Sigmoid colon (tissue), 7 donors: ENCODE measurements around the gene KIF6. TPM values are rescaled to one million over a fixed set of nuclear protein-coding genes. Genes with fewer than 3 reads are reported as not detected.

Source experiments
- DNase-seq: peaks from one replicate; pipeline ENCODE4 v3.0.0-alpha.2; 2019
- H3K27ac ChIP-seq, 4 donors: fragments of 200-600 bp; sonication (generic); one replicate each; pipeline ENCODE4 v1.5.1; 2016 to 2019; ENCODE audit warnings: mild to moderate bottlenecking in 1 of 4
- H3K27me3 ChIP-seq, 3 donors: fragments of 200-600 bp; sonication (generic); one replicate each; pipeline ENCODE4 v1.5.1; 2019; ENCODE audit warnings: mild to moderate bottlenecking in 1 of 3
- H3K36me3 ChIP-seq, 4 donors: fragments of 200-600 bp; sonication (generic); one replicate each; pipeline ENCODE4 v1.5.1; 2016 to 2019
- H3K4me1 ChIP-seq, 4 donors: fragments of 200-600 bp; sonication (generic); one replicate each; pipeline ENCODE4 v1.5.1; 2017 to 2019
- H3K4me3 ChIP-seq, 4 donors: fragments of 200-600 bp; sonication (generic); one replicate each; pipeline ENCODE4 v1.5.1; 2017 to 2019; ENCODE audit warnings: mild to moderate bottlenecking in 2 of 4, moderate library complexity in 1 of 4
- H3K9me3 ChIP-seq, 4 donors: fragments of 200-600 bp in 3 of 4; sonication (generic) in 3 of 4; one replicate each; pipeline versions ENCODE4 v1.5.1 to v1.6.1; 2013 to 2019
- EP300 ChIP-seq, 4 donors: sonication (generic); formaldehyde crosslinking; IDR thresholded peaks; one replicate each; pipeline ENCODE4 v1.6.1; 2017; ENCODE audit warnings: antibody characterized with exemption in 4 of 4
- POLR2A ChIP-seq, 2 donors: fragments of 450-650 bp; IDR thresholded peaks; one replicate each; pipeline ENCODE4 v1.6.1; 2016; ENCODE audit warnings: antibody characterized with exemption in 2 of 2, mild to moderate bottlenecking in 2 of 2, moderate library complexity in 2 of 2
- POLR2AphosphoS5 ChIP-seq, 4 donors: sonication (generic); formaldehyde crosslinking; IDR thresholded peaks; one replicate each; pipeline ENCODE4 v1.6.1; 2017; ENCODE audit warnings: antibody characterized with exemption in 4 of 4
- WGBS, 2 donors: extraction: QIAGEN DNeasy Blood & Tissue Kit; methylation state at CpG; one replicate each; pipeline ENCODE4 v1.1.7; 2013; 5-methylcytosine and 5-hydroxymethylcytosine counted together
- intact Hi-C: fragments of 100-400 bp; cut with DNase I; formaldehyde crosslinking; loops from one replicate; pipeline ENCODE4 v1.15.1; 2023
- polyA plus RNA-seq, 3 donors: library from polyadenylated mRNA; stranded (reverse); fragments of 200-250 nt; gene quantifications; one replicate each; pipeline ENCODE4 v1.2.3, GENCODE V29; 2013
- total RNA-seq, 4 donors: library from RNA; depleted of rRNA; stranded (reverse); fragments of >200 nt; gene quantifications; one replicate each; pipeline ENCODE4 v1.1.0, GENCODE V29; 2016
- TF ChIP-seq, protein P1 (sequence below), 4 experiments: fragments of 450-650 bp in 3 of 4; fragments of 200-600 bp in 1 of 4; IDR thresholded peaks; one replicate each; pipeline ENCODE4 v1.5.1; 2016 to 2019; ENCODE audit warnings: antibody characterized with exemption in 4 of 4, mild to moderate bottlenecking in 3 of 4, moderate library complexity in 2 of 4
- donor health status: healthy with polysubstance abuse.
- donor health status: Bipolar disorder and iron deficiency.
- donor health status: healthy.

The KIF6 gene, protein sequence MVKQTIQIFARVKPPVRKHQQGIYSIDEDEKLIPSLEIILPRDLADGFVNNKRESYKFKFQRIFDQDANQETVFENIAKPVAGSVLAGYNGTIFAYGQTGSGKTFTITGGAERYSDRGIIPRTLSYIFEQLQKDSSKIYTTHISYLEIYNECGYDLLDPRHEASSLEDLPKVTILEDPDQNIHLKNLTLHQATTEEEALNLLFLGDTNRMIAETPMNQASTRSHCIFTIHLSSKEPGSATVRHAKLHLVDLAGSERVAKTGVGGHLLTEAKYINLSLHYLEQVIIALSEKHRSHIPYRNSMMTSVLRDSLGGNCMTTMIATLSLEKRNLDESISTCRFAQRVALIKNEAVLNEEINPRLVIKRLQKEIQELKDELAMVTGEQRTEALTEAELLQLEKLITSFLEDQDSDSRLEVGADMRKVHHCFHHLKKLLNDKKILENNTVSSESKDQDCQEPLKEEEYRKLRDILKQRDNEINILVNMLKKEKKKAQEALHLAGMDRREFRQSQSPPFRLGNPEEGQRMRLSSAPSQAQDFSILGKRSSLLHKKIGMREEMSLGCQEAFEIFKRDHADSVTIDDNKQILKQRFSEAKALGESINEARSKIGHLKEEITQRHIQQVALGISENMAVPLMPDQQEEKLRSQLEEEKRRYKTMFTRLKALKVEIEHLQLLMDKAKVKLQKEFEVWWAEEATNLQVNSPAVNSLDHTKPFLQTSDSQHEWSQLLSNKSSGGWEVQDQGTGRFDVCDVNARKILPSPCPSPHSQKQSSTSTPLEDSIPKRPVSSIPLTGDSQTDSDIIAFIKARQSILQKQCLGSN
- total RNA-seq = under 1 TPM in 3 of 4 donors, not detected in 1; 0.36 to 0.99 (median 0.55) TPM
- polyA plus RNA-seq = under 1 TPM in 2 of 3 donors, not detected in 1; under 0.01 to 0.32 TPM

DNA sequence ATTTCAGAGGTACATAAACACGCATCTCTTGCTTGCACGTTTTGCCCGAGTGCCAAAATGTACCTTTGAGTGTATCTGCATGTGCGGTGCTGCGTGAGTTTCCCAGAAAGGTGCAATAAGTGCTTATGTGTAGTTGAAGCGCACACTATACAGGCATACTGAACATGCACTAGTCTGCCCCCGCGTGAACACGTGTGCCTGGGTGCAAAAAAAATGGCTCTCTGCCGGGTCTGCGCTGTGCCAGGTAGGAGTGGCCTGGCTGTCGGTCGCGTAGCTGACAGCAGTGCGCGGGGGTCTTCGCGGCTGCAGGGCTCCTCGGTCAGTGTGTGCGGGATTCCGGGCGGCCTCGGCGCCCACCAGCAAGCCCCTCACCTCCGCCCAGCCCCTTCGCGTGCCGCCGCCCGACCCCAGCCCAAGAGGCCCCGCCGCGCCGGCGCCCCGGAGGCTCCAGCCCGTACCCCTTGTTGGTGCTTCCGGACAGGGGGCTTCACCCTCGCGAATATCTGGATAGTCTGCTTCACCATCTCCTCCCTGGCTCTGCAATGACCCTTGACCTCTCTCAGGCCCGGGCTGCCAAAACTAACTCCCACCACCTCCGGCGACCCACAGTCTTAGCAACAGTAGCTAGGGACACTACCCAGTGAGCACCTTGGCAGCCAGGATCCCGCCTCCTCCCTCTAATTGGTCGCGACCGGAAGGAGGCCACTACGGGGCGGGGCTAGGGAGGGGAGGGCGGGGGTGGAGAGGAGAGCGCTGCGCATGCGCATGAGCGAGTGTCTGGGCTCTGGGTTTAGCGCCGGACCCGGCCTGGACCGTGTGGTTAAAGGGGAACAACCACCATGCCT, at the start of gene KIF6:
Gene KIF6, minus strand, starts transcription at position 622 of the 845 bp plus-strand sequence. Its CDS starts 98 bp downstream, at position 524.
- H3K27ac ChIP-seq = peak within 1 kb of the TSS; percentile 55 to 74 (median 69)
- TF ChIP-seq, protein P1, sequence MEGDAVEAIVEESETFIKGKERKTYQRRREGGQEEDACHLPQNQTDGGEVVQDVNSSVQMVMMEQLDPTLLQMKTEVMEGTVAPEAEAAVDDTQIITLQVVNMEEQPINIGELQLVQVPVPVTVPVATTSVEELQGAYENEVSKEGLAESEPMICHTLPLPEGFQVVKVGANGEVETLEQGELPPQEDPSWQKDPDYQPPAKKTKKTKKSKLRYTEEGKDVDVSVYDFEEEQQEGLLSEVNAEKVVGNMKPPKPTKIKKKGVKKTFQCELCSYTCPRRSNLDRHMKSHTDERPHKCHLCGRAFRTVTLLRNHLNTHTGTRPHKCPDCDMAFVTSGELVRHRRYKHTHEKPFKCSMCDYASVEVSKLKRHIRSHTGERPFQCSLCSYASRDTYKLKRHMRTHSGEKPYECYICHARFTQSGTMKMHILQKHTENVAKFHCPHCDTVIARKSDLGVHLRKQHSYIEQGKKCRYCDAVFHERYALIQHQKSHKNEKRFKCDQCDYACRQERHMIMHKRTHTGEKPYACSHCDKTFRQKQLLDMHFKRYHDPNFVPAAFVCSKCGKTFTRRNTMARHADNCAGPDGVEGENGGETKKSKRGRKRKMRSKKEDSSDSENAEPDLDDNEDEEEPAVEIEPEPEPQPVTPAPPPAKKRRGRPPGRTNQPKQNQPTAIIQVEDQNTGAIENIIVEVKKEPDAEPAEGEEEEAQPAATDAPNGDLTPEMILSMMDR (IDR thresholded peaks at IDR 0.05) = no peak
- no peak for TF ChIP-seq EP300 (IDR thresholded peaks at IDR 0.05)
- TF ChIP-seq POLR2AphosphoS5 (IDR thresholded peaks at IDR 0.05) = no peak
- TF ChIP-seq POLR2A (IDR thresholded peaks at IDR 0.05) = no peak
- no peaks in the 10 kb centered on the region for H3K36me3 ChIP-seq
- peak within 1 kb of the TSS; percentile 61 to 94 (median 78) for H3K4me3 ChIP-seq
- no peaks in the 10 kb centered on the region for H3K9me3 ChIP-seq
- DNase-seq = peak; percentile 97
- no peaks in the 10 kb centered on the region for H3K27me3 ChIP-seq
- intact Hi-C loops = loop anchor here (2.0 to 10.0 kb wide), 2 partner anchors 68 to 610 kb away; partner anchors contain the start of genes DAAM2 and SAYSD1
- peaks cover 0 to 10% (median 5%) of the 10 kb centered on the region in 4 donors for H3K4me1 ChIP-seq
- WGBS, 2 donors = 2 to 4% methylated on average over 58 of the region's 58 CpGs

DNA sequence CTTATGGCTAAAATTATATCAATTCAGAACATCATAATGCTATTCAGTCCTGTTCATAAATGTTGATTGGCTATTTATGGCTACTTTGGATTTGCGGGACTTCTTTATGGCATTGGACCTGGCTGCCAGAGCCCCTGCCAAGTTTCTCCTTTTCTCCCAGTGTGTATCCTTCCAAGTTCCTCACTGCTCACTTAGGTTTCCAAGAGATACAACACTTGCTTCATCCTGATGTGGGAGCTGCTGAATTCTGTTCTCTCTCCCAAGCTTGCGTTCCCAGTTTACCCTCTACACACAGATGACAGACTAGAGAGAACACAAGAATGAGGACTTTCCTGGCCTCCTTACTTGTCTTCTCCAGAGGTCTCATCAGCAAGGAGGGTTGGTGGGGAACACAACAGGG, 48.6 kb upstream of the KIF6 start:
- Histone ChIP-seq H3K4me1 (peaks cover 0 to 38% (median 22%) of the 10 kb centered on the region in 4 donors), H3K36me3 (no peaks in the 10 kb centered on the region), H3K27ac (peak overlapping the region in 3 of 4 donors; percentile 60 to 79 (median 67)), H3K27me3 (no peaks in the 10 kb centered on the region), H3K9me3 (no peaks in the 10 kb centered on the region), H3K4me3 (no peak overlapping the region)
- 92 to 94% methylated on average over 2 of the region's 2 CpGs for WGBS, 2 donors
- no peak for DNase-seq
- intact Hi-C loops = no loop called here
- TF ChIP-seq POLR2AphosphoS5 (IDR thresholded peaks at IDR 0.05) = peak in 1 of 4 donors; percentile 33
- TF ChIP-seq, protein P1 (IDR thresholded peaks at IDR 0.05) = no peak

DNA sequence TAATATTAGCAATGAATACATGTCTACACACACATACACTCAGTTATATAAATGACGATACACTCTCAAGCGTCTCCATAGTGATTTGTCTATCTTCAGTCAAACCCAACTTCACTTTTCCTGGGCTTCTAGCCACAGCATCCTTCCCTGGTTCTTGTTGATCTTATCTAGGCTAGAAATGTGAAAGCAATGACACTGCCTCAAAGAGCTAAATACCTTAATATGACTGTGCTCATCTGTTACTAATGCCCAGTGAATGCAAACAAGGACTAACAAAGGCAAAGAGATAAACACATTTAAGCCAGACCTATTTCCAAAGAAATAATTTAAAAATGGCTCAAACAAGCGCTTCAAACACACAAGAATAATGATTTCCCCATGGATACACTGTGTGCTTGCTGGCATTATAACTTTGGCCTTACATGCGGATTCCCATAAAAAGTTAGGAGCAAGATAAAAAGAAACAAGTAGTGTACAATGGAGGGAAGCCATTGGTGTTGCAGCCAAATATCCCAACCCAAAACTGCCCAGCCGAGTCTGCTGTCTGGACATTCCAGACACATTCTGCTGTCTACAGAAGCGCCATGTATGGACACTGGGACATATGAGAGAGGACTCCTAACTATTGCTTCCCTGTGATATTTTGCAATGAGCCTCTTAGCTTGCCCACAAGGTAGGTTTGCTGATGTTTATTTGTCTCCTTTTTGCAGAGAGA, 47.5 kb upstream of the KIF6 start:
- no peak for DNase-seq
- TF ChIP-seq, protein P1 (IDR thresholded peaks at IDR 0.05) = no peak
- TF ChIP-seq POLR2A (IDR thresholded peaks at IDR 0.05) (no peak), EP300 (IDR thresholded peaks at IDR 0.05) (no peak), POLR2AphosphoS5 (IDR thresholded peaks at IDR 0.05) (peak in 2 of 4 donors; percentile 32 to 56)
- Histone ChIP-seq H3K9me3 (no peaks in the 10 kb centered on the region), H3K4me3 (no peak overlapping the region), H3K27me3 (no peaks in the 10 kb centered on the region), H3K36me3 (no peaks in the 10 kb centered on the region), H3K4me1 (peaks cover 0 to 27% (median 19%) of the 10 kb centered on the region in 4 donors), H3K27ac (peak overlapping the region; percentile 29 to 79 (median 64))
- WGBS, 2 donors = 70 to 72% methylated on average over 6 of the region's 6 CpGs
- intact Hi-C loops = no loop called here

DNA sequence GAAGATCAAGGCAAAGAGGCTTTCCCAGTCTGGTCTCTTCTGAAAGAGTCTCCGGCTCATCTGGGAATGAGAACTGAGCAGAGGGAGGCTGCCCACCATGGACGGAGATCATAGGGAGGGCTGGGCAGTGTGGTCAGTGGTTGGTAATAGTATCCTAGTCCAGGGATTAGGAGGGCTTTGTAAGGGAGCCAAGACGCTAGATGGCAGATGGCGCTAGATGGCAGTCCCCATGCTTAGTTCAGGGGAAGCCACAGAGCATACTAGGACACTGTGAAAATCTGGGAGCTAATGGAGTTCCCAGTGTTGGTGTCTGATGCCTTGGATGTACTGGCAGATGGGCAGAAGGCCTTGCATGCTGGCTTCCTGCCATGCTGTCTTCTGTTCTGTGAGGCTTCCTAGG, 45.2 kb upstream of the KIF6 start:
- H3K27me3 ChIP-seq = no peaks in the 10 kb centered on the region
- 89% methylated on average over 4 of the region's 4 CpGs for WGBS, 2 donors
- no peaks in the 10 kb centered on the region for H3K36me3 ChIP-seq
- no peak overlapping the region for H3K27ac ChIP-seq
- no peak for DNase-seq
- intact Hi-C loops = no loop called here
- peaks cover 0 to 22% (median 14%) of the 10 kb centered on the region in 4 donors for H3K4me1 ChIP-seq
- no peak overlapping the region for H3K4me3 ChIP-seq
- no peaks in the 10 kb centered on the region for H3K9me3 ChIP-seq
- TF ChIP-seq, protein P1 (IDR thresholded peaks at IDR 0.05) = no peak
- TF ChIP-seq POLR2AphosphoS5 (IDR thresholded peaks at IDR 0.05) = no peak
- TF ChIP-seq EP300 (IDR thresholded peaks at IDR 0.05) = no peak
- no peak for TF ChIP-seq POLR2A (IDR thresholded peaks at IDR 0.05)
